SIG-M5 (cell line): ENCODE data around the gene SVBP.

ENCODE experiments used
- DNase-seq: peaks from one replicate; lab custom pipeline; 2025; lab: John Stamatoyannopoulos, UW

The SVBP gene

GRCh38 chr1:42806171-42806570, 11.0 kb downstream of the SVBP start:
- DNase-seq: no peak

DNA sequence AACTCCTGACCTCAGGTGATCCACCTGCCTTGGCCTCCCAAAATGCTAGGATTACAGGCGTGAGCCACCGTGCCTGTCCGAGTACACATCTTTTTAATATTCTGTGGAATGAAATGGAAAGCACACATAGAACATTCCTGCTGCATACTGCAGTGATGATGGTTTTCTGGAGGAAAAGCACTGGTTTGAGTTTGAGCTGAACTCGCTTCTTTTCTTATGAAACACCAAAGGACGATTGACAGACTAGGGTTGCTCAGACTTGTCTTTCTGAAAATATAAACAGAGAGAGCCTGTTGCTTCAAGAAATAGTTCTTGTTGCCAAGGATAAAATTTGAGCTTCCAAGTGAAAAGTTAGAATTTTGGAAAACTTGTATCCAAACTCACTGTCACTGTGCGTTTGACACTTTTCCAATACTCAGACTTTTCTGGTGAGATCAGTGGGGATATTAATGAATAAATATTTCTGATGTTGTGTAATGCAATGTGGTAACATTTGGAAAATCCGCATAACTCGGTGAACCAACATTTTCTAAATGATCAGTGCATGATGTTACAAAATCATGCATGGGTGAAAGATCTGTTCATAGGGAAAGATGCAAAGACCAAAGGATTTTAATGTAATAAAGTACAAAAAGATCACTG, 15.2 kb downstream of the SVBP start:
- no peak for DNase-seq

GRCh38 chr1:42797979-42798378, 19.2 kb downstream of the SVBP start:
- DNase-seq: no peak

- no peak for DNase-seq
Measured at GRCh38 chr1:42797414-42797813, 19.8 kb downstream of the SVBP start.

DNA sequence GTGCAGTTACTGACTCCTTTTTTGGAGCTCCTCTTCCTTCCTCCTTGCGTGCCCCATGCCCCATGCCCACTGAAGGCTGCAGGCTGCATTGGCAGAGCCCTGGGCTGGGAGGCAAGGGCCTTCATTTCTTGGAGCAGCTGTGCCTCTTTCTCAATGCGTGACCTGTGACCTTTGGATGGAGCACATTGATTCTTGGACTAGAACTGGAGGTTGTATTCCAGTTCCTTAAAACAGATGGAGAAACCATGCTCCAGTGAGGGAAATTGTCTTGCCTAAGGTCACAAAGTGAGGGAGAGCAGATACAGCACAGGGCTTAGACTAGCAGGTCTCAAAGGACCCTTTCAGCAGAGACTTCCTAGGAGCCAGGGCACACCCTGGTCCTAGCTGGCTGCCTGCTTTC, 23.4 kb downstream of the SVBP start:
- no peak for DNase-seq

GRCh38 chr1:42788021-42788420, 29.2 kb downstream of the SVBP start:
- DNase-seq: no peak

GRCh38 chr1:42786097-42786496, 31.1 kb downstream of the SVBP start:
- no peak for DNase-seq

DNA sequence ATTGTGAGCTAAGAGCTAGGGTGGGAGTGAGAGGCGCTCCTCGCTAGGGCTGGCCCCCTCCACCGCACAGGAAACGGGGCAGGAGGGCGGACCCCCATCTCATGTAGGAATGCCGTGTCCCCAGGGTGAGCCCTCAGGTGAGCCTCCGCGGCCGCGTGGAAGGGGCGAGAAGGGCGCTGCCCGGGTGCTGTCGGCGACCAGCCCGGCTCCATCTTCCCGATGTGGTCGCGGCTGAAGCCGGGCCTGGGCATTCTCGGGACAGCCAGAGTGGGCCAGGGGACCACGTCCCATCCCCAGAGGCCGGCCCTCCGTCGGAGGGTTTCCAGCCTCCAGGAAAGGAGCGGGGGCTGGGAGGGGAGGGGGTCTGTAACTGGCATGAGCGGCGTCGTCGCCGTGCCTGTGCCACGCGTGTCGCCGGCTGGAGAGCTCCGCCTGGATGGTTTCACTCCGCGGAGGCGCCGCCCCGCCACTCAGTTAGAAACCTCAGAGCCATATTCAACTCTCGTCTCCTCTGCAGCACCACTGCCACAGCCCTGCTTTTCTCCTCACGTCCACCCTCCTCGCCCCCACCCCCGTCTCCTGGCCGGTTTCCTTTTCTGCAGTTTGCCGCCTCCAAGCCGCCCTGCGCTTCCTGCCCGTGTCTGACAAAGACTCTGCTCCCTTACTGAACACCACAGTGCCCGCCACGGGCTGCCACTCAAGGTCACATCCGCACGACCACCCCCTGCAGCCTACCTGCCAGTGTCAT, 32.1 kb downstream of the SVBP start, which contains the start of gene TMEM269:
TSS of gene TMEM269 (plus strand) at position 46 of the 748 bp plus-strand sequence. CDS start 4,903 bp downstream, outside the sequence.
- DNase-seq: no peak

DNA sequence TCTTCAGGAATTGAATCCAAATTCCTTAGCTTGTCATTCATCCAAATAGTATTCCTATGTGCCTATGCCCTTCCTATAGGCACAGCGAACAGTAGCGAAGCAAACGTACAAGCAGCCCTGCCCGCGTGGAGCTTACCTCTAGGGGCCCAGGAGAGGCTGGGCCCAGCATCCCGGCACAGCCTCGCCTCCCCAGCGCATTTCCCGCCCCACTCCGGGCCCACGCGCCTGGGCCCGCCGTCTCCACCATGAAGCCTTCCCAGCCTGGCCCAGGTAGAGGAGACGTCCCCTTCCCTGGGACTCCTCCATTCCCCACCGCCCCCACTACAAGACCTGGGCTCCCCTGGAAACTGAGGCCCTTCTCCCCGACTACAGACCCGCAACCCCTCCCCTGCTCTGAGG, 32.7 kb downstream of the SVBP start:
- DNase-seq: no peak

- no peak for DNase-seq
Measured at GRCh38 chr1:42783092-42783491, 34.1 kb downstream of the SVBP start.

GRCh38 chr1:42780176-42780575, 37.0 kb downstream of the SVBP start:
- DNase-seq: no peak

DNA sequence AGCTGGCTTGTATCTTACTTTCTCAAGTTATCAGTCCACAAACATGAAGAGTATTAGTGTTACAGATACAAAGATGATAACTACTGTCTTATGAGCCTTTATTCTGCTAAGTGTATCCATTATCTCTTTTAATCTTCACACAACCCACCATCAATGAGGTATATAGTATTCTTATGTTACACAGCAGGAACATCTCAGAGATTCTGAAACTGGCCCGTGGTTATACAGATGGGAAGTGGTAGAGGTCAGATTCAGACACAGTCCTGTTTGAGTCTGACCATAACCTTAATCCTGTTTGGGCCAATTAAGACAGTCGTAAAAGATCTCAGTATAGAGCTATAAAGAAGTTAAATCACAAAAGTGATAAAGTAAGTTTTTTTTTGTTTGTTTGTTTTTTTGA, 37.5 kb downstream of the SVBP start:
- DNase-seq: no peak

GRCh38 chr1:42777852-42778251, 39.3 kb downstream of the SVBP start:
- DNase-seq: no peak

DNA sequence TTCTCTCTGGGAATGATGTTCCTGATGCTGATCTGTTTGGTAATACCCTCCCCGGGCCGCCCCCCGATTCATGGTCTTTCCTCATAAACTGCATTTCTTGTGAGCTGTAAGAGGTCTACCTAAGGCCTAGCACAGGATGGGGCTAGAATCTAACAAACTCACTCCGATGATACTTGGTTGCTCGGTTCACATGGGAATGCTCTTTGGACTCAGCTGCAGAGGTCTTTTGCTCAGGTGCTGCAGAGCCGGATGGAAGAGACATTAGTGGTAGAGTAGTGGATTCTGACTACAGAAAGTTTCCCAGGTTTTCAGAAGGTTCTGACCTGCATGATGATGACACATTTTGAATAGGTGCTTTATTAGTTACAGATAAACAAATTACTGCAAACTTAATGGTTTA, 40.7 kb downstream of the SVBP start:
- DNase-seq: no peak

GRCh38 chr1:42774928-42775526, 42.2 kb downstream of the SVBP start:
- DNase-seq: no peak

- no peak for DNase-seq
Measured at GRCh38 chr1:42773420-42773819, 43.8 kb downstream of the SVBP start.

- no peak for DNase-seq
Measured at GRCh38 chr1:42769811-42770210, 47.4 kb downstream of the SVBP start.

- DNase-seq: no peak
Measured at GRCh38 chr1:42768172-42768571, 49.0 kb downstream of the SVBP start.

GRCh38 chr1:42767510-42768000, 49.6 kb downstream of the SVBP start:
- no peak for DNase-seq

- DNase-seq: peak; percentile 91
Measured at GRCh38 chr1:42766741-42767509, 50.3 kb downstream of the SVBP start, which contains the start of the genes C1orf50 and P3H1. TSS of gene C1orf50 (plus strand) at chr1:42767249. CDS start at chr1:42767312, 63 bp downstream. TSS of gene P3H1 (minus strand) at chr1:42767028. CDS start at chr1:42766971, 57 bp downstream.

DNA sequence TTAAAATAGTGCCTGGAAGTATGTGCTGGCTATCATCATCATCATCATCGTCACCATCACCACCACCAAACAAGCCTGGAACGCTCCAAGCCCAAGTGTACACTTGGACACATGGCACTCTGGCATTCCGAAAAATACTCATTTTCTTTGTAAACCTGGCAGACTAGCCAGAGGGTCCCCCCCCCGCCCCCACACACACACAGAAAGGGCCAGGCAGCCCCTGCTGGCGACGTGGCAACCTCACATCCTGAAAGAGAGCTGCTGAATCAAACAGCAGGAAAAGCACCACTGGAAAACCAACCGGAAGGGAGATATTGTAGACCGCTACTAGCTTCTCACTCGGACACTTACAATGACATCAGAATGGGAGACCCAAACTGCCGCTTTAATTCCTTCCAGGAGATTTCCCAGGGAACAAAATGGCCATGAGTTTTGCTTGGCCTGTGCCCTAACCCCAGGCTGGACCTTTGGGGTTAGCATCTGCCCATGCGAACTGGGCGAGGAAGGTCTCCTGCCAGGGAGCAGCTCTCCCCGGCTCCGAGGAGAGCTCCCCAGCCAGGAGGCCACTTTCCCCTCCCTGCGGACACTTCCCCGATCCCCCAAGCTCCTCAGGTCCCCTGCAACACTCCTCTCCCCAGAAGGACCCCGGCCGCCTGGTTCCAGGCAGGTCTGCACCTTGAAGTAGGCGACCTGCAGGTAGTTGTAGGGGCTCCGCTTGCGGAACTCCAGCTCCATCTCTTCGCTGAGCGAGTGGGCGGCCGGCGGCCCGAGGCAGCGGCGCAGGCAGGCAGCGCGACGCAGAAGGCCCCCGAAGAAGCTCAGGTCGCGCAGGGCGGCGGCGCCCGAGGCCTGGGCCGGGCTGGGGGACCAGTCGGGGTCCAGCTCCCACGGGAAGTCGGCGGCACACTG, 51.1 kb downstream of the SVBP start:
- DNase-seq: no peak
